ENCODE results near the gene PHLDB1.

The PHLDB1 gene

DNA sequence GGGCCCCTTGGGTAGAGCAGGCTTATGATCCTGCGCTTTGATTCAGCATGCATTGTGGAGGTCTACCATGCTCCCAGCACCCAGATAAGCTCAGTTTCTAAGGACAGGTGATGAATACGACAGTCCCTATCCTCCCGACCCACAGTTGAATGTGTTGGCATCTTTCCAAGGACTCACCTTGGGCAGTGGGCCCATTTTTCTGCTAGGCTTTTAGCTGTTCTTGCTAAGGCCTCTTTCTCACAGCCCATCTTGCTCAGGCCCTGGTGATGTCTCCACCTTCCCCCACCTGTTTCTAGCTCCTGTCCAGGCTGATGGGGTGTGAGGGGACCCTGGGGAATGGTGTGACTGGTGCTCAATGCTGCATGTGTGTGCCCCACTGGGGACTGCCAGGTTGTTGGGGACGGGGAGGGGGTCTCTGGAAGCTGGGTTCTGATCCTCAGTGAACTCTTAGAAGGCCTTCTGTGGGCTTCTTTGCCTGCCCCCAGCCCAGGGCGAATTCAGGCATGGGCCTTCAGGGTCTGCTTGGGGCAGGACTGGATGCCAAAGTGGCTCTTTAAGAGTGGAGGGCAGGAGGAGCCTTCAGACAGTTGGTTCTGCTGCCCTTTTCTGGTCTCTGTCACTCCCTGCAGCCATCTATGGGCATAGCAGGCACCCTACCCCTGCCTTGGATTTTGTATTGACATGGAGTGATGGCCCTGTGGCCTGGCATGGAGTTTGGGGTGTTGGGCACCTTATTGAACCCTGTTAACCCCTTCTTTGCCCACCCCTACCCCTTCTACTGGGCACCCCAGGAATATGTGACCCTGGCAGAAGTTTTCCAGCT is 33.1 kb downstream of the PHLDB1 start:
- no peak for DNase-seq (ENCODE audit: low spot score)

DNA sequence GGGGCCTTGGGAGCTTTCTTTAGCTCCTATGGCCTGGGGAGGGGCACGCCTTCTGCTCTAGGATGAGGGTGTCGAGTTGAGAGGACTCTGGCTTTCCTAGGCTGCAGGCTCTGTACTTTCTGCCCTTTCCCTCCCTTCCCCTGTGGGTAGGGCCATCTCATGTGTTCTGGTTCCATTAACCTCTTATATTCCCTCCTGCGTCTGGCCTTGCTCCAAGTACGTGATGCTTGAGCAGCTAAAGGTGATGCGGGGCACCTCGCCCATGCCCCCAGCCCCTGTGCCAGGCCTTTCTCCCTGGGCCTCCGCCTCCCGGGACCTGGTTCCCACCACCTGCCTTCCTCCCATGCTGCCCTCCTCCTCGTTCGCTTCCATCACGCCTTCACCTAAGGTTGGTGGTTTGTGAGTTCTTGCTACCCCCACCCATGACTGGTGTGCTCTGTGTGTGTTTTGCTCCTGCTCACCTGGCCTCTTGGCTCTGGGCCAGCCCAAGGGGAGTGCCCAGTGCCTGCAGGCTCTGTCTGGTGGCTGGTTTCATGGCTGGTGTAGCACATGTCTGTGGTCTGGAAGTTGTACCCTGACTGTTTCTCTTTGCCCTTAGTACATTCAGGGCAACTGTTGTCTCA is 34.1 kb downstream of the PHLDB1 start:
- DNase-seq (ENCODE audit: low spot score): no peak

GRCh38 chr11:118643142-118643994 is 36.0 kb downstream of the PHLDB1 start:
- no peak for DNase-seq (ENCODE audit: low spot score)

- DNase-seq (ENCODE audit: low spot score): no peak
These were observed 36.6 kb downstream of the PHLDB1 start for GRCh38 chr11:118643995-118644345.

DNA sequence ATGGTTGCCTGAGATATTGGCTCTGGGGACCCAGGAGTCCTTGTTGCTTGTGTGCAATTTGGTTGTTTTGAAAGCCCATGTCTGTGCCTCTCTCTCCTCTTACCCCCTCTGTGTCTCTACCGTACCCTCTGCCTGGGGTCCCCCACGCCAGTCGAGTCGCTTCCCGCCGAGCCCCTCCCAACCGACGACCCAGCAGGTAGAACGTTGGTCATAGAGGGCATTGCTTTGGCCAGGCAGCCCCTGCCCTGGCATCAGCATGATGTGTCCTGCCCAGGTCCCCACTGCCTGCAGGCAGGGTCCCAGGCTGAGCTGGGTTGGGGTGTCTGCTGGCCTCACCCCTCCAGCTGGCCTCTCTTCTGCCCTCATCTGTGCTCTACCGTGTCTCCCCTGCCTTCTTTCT is 37.1 kb downstream of the PHLDB1 start:
- no peak for DNase-seq (ENCODE audit: low spot score)

GRCh38 chr11:118645066-118645715 is 37.8 kb downstream of the PHLDB1 start:
- no peak for DNase-seq (ENCODE audit: low spot score)

DNA sequence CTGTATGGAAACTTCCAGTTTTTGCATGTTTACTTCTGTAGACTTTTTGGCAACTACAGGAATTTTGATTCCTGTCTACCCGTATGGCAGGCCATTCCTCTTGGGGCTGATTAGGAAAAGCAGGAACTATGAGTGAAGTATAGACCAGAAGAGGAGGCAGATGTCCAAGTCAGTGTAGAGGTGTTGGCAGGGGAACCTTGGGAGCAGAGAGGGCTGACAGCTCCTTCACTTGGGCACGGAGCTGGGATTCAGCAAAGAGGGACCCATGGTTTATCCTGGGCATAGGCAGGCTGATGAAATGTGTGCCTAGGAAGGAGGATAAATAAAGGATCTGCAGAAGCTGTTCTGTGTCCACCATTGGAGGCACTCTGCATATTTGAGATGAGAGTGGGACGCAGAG is 39.0 kb downstream of the PHLDB1 start:
- no peak for DNase-seq (ENCODE audit: low spot score)

- DNase-seq (ENCODE audit: low spot score): no peak
These were observed 40.9 kb downstream of the PHLDB1 start for GRCh38 chr11:118648291-118648690.

DNA sequence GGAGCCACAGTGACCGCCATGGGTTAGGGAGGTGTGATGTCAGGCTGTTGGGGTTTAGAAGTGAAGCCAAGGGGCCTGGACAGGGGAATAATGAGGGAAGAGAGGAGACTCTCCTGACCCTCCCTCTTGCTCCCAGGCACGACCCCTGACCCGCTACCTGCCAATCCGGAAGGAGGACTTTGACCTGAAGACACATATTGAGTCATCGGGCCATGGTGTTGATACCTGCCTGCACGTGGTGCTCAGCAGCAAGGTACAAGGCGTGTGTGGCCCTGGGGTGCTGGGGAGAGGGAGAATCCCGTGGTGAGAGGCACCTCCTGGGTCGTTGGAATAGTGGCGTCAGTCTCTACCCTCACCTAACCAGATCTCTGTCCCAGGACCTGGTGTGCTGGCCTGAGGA is 42.5 kb downstream of the PHLDB1 start:
- peak; percentile 41 for DNase-seq (ENCODE audit: low spot score)

DNA sequence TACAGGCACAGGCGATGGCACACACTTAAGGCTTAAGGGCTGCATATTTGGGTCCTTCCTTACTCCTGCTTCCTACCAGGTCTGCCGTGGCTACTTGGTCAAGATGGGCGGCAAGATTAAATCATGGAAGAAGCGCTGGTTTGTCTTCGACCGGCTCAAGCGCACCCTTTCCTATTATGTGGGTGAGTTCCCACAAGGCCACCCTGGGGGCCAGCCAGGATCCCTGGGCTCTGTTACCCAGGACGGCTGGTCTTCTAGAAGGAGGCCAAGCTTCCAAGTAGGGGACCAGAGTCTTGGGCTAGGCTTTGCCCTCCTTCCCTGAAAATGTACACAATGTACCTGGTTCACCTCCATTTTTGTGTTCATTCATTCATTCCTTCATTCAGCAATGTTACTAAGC is 43.0 kb downstream of the PHLDB1 start:
- DNase-seq (ENCODE audit: low spot score): no peak

DNA sequence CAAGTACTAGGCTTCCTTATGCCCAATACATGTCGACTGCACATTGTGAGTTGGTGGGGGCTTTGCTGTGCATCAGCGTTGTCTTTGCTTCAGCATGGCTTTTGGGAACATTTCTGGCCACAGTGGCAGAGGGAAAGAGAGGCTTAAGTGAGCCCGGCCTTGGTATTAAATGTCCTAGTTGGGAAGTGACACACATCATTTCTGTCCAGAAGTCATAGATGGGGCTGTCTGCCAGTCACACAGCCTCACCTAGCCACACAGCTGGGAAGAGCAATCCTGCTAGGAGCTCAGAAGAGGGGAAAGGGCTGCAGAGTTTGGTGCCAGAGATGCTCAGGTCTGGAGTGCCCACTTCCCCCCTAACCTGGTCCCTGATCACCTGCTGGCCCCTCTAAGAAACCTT is 44.4 kb downstream of the PHLDB1 start:
- peak; percentile 20 for DNase-seq (ENCODE audit: low spot score)

- DNase-seq (ENCODE audit: low spot score): no peak
These were observed 45.3 kb downstream of the PHLDB1 start for GRCh38 chr11:118652681-118653181.

DNA sequence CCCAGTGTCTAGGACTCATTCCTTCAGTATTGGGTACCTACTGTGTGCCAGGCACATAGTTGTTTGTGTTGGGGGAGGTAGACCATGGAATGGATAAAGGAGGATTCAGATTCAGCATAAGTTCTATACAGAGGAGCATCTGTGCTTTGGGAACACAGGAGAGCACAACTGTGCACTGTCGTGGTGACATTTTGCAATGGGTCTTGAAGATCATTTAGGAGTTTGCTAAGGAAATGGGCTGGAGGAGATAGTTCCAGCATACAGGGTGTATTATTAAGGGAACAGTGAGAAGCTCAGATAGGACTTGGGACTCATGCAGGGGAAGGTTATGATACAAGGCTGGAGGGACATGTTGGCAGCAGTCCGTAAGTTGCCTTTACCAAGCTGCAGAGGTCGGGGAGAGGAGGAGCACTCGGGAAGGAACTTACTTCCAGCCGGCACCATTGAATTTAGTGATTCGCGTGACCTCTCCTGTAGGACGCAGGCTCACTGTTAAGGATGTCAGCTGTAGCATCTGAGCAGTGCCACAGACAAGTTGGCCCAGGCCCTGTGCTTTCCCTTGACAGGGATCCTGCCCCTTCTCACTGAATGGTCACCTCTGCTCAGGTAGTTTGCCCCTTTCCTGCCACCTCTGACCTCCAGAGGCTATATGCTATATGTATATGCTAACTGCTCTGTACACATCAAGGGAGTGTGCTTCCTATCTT is 46.4 kb downstream of the PHLDB1 start:
- no peak for DNase-seq (ENCODE audit: low spot score)

- DNase-seq (ENCODE audit: low spot score): no peak
These were observed 48.2 kb downstream of the PHLDB1 start for GRCh38 chr11:118655486-118656190.

- DNase-seq (ENCODE audit: low spot score): no peak
These were observed 49.2 kb downstream of the PHLDB1 start for GRCh38 chr11:118656563-118657165.

DNA sequence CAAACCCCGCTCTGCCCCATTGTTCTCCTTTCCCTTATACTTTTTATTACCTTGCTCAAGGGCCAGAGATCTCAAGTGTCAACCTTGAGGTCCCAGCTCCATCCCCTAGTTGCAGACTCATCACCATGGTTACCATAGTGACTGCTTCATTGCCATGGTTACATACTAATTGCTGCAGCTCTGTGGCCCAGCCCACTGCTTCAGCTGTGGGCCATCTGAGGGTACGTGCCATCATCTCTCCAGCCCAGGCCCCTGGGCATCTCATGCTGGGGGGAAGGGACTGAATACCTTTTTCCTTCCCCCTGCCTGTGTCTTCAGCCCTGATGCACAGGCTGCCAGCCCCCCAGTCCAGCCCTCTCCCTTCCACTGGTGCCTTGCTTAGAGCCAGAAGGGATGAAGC is 49.8 kb downstream of the PHLDB1 start:
- DNase-seq (ENCODE audit: low spot score): no peak

DNA sequence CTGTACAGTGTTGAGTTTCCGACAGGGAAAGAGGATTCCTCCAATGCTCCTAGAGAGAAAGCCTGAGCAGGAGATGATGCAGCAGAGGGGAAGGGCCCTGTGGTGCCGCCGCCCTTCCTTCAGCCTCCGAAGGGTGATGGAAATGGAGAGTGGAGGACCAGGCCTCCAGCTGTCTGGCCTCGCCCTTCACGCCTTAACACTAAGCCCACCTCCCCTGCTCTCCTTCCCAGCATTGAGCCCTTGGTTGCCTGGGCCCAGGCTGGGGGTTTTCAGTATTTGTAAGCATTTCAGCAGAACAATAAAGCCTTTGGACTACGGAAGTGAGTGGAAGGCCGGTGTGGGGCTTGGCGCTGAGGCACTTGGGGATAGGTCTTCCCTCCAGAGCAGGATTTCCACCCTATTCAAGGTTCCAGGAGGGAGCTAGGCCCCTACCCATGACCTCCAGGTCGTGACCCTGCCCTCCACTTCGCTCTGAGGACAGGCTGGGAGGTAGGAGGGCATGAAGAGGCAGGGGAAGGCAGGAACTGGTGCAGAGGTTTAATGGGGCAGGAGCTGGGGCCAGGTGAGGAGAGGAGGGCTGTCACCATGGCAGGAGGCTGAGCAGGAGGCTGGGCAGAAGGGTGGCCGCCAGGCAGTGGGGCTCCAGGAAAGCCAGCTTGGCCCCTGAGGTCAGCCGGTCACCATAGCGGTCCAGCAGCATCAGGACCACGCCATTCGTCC is 50.5 kb downstream of the PHLDB1 start:
- peak; percentile 56 for DNase-seq (ENCODE audit: low spot score)

DNA sequence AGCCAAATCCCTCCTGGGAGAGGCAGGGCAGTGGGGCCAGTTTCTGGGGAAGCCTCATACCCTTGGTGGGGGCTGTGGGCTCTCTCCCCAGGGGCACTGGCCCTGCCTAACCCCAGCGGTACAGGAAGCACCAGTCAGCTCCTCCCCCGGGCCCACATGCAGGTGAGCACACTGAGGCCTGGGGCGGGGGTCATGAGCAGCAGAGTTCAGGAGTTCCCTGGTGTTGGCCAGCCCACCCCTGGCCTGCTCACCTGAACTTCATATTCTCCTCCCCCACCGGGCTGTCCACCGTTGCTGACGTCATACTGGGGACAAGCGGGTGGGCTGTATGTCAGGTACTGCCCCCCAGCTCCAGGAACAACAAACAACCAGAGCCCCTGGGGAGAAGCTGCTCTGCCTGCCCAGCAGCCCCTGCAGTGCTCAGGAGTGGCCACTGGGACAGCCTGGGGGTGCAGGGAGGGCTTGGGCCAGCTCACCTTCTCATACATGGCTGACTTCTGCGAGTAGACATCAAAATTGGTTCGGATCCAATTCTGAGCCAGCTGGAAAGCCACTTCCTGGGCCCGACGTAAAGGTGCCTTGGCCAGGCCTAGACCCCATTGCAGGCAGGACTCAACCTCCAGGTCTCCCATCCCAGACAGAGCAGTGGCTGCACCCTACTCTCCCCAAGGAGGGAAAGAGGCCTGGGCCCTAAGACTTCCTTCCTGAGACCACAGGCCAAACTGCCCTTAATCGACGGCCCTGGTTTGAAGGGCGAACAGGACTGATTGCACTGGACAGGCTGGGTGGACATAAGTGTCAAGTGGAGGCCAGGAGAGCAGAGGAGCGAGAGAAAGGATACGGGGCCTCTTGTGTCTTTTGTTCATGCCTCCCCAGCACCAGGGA is 51.3 kb downstream of the PHLDB1 start:
- DNase-seq (ENCODE audit: low spot score): peak; percentile 65
